Measurements from ENCODE around the gene AHSG. TPM values are rescaled to one million over a fixed set of nuclear protein-coding genes. Genes with fewer than 3 reads are reported as not detected.

AHSG gene
- total RNA-seq, 1 experiment from 2014 or later: not detected

DNA sequence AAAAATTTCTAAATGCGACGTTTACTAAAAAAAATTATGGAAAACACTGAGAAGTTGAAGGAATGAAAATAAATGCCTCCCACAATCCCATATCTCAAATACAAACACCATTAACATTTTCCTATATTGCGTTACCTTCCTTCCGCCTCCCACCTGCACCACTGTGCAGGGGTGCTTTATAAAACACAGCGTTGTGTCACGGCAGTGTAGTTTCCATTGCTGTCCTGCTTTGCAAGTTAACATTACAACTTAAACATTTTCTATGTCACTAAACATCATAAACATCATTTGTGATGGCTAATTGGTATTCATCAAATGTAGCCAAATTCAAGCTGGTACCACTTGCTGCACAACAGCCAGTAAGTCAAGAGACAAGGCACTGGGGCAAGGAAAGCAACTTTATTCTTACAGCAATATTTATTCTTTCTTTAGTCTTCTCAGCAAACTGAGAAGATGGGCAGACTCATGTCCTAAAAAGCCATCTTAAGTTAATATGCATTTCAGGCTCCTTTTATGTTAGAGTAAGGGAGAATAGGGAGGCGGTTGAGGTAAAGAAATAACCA, 15.1 kb downstream of the AHSG start:
- no TSS peak for BruUV-seq (replicated peaks)
- CTCF ChIA-PET: no interaction called here
- Histone ChIP-seq H3K4me1 (ENCODE audit: insufficient read depth, low read length) (no peaks in the 10 kb centered on the region), H3K9ac (ENCODE audit: low read length) (no peak overlapping the region), H3K27ac (ENCODE audit: low read length) (no peak overlapping the region), H3K79me2 (ENCODE audit: low read length) (no peaks in the 10 kb centered on the region), H3K9me2 (replicated peaks; ENCODE audit: low read length) (no peaks in the 10 kb centered on the region), H3K27me3 (ENCODE audit: low read length) (no peaks in the 10 kb centered on the region), H3K9me3 (ENCODE audit: low read length) (no peaks in the 10 kb centered on the region), H4K20me1 (ENCODE audit: low read length) (no peaks in the 10 kb centered on the region), H3K36me3 (ENCODE audit: low read depth, low read length) (no peaks in the 10 kb centered on the region), H3K4me3 (ENCODE audit: low read length) (no peak overlapping the region), H3K4me2 (ENCODE audit: low read length) (no peak overlapping the region), H3F3A (ENCODE audit: low read length, unreplicated experiment) (no peaks in the 10 kb centered on the region), H2AFZ (ENCODE audit: low read length) (no peak overlapping the region)
- intact Hi-C loops (cut with micrococcal nuclease): no loop called here
- TF ChIP-seq, protein P1, sequence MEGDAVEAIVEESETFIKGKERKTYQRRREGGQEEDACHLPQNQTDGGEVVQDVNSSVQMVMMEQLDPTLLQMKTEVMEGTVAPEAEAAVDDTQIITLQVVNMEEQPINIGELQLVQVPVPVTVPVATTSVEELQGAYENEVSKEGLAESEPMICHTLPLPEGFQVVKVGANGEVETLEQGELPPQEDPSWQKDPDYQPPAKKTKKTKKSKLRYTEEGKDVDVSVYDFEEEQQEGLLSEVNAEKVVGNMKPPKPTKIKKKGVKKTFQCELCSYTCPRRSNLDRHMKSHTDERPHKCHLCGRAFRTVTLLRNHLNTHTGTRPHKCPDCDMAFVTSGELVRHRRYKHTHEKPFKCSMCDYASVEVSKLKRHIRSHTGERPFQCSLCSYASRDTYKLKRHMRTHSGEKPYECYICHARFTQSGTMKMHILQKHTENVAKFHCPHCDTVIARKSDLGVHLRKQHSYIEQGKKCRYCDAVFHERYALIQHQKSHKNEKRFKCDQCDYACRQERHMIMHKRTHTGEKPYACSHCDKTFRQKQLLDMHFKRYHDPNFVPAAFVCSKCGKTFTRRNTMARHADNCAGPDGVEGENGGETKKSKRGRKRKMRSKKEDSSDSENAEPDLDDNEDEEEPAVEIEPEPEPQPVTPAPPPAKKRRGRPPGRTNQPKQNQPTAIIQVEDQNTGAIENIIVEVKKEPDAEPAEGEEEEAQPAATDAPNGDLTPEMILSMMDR (conservative IDR thresholded peaks at IDR 0.05; ENCODE audit: low read depth, low read length): no peak
- TF ChIP-seq EZH2 (IDR thresholded peaks at IDR 0.05; ENCODE audit: low read length, unreplicated experiment): no peak
- DNase-seq (no peak), ATAC-seq (no peak)
- POLR2A ChIA-PET (ENCODE audit: unreplicated experiment): no interaction called here

DNA sequence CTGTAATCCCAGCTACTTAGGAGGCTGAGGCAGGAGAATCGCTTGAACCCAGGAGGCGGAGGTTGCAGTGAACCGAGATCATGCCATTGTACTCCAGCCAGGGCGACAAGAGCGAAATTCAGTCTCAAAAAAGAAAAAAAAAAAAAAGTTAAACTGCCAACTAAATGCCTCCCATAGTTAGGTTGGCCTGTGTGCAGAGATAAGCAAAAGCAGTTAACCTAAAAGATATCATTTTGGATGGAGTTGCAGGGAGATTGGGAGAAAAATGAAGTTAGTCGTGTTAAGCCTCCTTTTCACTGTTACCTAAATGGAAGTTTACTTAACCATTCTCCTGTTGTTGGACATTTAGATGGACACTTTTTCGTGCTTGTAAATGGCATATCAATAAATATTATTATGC, 15.9 kb downstream of the AHSG start:
- Histone ChIP-seq H3K36me3 (ENCODE audit: low read depth, low read length) (no peaks in the 10 kb centered on the region), H2AFZ (ENCODE audit: low read length) (no peak overlapping the region), H3K27me3 (ENCODE audit: low read length) (no peaks in the 10 kb centered on the region), H3K9me2 (replicated peaks; ENCODE audit: low read length) (no peaks in the 10 kb centered on the region), H3K9ac (ENCODE audit: low read length) (no peak overlapping the region), H3F3A (ENCODE audit: low read length, unreplicated experiment) (no peaks in the 10 kb centered on the region), H4K20me1 (ENCODE audit: low read length) (no peaks in the 10 kb centered on the region), H3K4me3 (ENCODE audit: low read length) (no peak overlapping the region), H3K79me2 (ENCODE audit: low read length) (no peaks in the 10 kb centered on the region), H3K9me3 (ENCODE audit: low read length) (no peaks in the 10 kb centered on the region), H3K4me2 (ENCODE audit: low read length) (no peak overlapping the region), H3K27ac (ENCODE audit: low read length) (no peak overlapping the region), H3K4me1 (ENCODE audit: insufficient read depth, low read length) (no peaks in the 10 kb centered on the region)
- BruUV-seq (replicated peaks): no TSS peak
- ChIA-PET POLR2A (ENCODE audit: unreplicated experiment) (no interaction called here), CTCF (no interaction called here)
- intact Hi-C loops (cut with micrococcal nuclease): no loop called here
- ATAC-seq (no peak), DNase-seq (no peak)
- TF ChIP-seq EZH2phosphoT487 (IDR thresholded peaks at IDR 0.05; ENCODE audit: borderline replicate concordance, low read length): no peak

DNA sequence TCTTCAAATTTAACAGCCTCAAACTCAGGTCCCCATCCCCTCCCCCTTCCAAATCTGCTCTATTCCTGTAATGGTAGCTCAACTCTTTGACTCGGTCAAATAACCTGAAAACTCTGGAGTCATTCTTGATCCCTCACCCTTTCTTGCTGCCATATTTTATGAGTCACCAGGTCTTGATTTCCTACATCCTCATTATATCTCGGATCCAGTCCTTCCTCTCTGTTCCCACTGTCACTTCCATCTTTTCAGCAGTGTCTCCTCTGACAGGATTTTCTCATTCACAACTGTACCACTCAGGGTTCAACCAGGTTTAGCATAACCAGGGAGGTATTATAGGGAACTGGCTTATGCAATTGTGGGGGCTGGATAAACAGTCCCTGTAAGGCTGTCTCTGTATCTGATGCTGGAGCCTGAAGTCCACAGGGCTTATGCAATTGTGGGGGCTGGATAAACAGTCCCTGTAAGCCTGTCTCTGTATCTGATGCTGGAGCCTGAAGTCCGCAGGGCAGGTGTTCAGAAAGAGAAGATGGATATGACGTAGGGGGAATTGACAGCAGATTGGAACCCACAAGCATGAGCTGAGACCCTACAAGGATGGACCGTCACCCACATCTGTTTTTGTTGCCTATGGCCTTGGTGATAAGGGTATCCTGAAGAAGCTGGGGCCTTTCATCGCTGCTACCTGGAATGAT, 18.2 kb downstream of the AHSG start:
- Histone ChIP-seq H3K9me3 (ENCODE audit: low read length) (no peaks in the 10 kb centered on the region), H3K27ac (ENCODE audit: low read length) (no peak overlapping the region), H3K27me3 (ENCODE audit: low read length) (no peaks in the 10 kb centered on the region), H3K9me2 (replicated peaks; ENCODE audit: low read length) (no peaks in the 10 kb centered on the region), H3F3A (ENCODE audit: low read length, unreplicated experiment) (no peaks in the 10 kb centered on the region), H3K36me3 (ENCODE audit: low read depth, low read length) (no peaks in the 10 kb centered on the region), H4K20me1 (ENCODE audit: low read length) (no peaks in the 10 kb centered on the region), H3K4me1 (ENCODE audit: insufficient read depth, low read length) (no peaks in the 10 kb centered on the region), H3K79me2 (ENCODE audit: low read length) (no peaks in the 10 kb centered on the region), H3K4me2 (ENCODE audit: low read length) (no peak overlapping the region), H3K4me3 (ENCODE audit: low read length) (no peak overlapping the region), H3K9ac (ENCODE audit: low read length) (no peak overlapping the region), H2AFZ (ENCODE audit: low read length) (no peak overlapping the region)
- ChIA-PET POLR2A (ENCODE audit: unreplicated experiment) (no interaction called here), CTCF (no interaction called here)
- intact Hi-C loops (cut with micrococcal nuclease): no loop called here
- no TSS peak for BruUV-seq (replicated peaks)
- TF ChIP-seq EZH2 (IDR thresholded peaks at IDR 0.05; ENCODE audit: low read length, unreplicated experiment): no peak
- TF ChIP-seq, protein P1 (conservative IDR thresholded peaks at IDR 0.05; ENCODE audit: low read depth, low read length): no peak
- DNase-seq (no peak), ATAC-seq (no peak)
